HL-60 (cell line): ENCODE results near the gene ZNF35.

Source experiments
- POLR2AphosphoS5 ChIP-seq: IDR thresholded peaks from 2 replicates; pipeline ENCODE4 v1.6.1; 2012; ENCODE audit warnings: low read depth
- TF ChIP-seq, protein P1 (sequence below): IDR thresholded peaks from one replicate; pipeline ENCODE4 v1.5.1; 2011; ENCODE audit warnings: low read length, control low read depth, inconsistent platforms; ENCODE audit not compliant: insufficient read depth

- TF ChIP-seq POLR2AphosphoS5 = no peak
- TF ChIP-seq, protein P1, sequence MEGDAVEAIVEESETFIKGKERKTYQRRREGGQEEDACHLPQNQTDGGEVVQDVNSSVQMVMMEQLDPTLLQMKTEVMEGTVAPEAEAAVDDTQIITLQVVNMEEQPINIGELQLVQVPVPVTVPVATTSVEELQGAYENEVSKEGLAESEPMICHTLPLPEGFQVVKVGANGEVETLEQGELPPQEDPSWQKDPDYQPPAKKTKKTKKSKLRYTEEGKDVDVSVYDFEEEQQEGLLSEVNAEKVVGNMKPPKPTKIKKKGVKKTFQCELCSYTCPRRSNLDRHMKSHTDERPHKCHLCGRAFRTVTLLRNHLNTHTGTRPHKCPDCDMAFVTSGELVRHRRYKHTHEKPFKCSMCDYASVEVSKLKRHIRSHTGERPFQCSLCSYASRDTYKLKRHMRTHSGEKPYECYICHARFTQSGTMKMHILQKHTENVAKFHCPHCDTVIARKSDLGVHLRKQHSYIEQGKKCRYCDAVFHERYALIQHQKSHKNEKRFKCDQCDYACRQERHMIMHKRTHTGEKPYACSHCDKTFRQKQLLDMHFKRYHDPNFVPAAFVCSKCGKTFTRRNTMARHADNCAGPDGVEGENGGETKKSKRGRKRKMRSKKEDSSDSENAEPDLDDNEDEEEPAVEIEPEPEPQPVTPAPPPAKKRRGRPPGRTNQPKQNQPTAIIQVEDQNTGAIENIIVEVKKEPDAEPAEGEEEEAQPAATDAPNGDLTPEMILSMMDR = no peak
Measured at GRCh38 chr3:44687898-44688297, 39.4 kb downstream of the ZNF35 start.
